ENCODE data around the gene ERCC4. TPM values are rescaled to one million over a fixed set of nuclear protein-coding genes. Genes with fewer than 3 reads are reported as not detected.

The ERCC4 gene
- polyA plus RNA-seq, 1 donor (not counting 4 experiments of a cell fraction or from before 2014, with no cell fraction given), result 5.9 TPM

GRCh38 chr16:13926891-13927290, 6.9 kb downstream of the ERCC4 start:
- Histone ChIP-seq H3K9me1 (ENCODE audit: control insufficient read depth, extremely low read depth, insufficient read depth, low read length) (no peaks in the 10 kb centered on the region), H3K79me2 (ENCODE audit: control insufficient read depth, insufficient read depth, low read length) (no peaks in the 10 kb centered on the region), H4K20me1 (ENCODE audit: control insufficient read depth, extremely low read depth, insufficient read depth, low read length) (no peaks in the 10 kb centered on the region), H3K4me1 (ENCODE audit: control insufficient read depth, extremely low read depth, insufficient read depth, low read length) (no peaks in the 10 kb centered on the region), H3K27ac (ENCODE audit: control insufficient read depth, insufficient read depth, low read length) (no peak overlapping the region), H3K36me3 (ENCODE audit: control insufficient read depth in 2 of 2, extremely low read depth in 1 of 2, insufficient read depth in 2 of 2, low read length in 2 of 2) (peaks cover 5 to 6% of the 10 kb centered on the region in 2 experiments), H3K4me3 (ENCODE audit: control insufficient read depth in 2 of 3, extremely low read depth in 1 of 3, insufficient read depth in 2 of 3, low read depth in 1 of 3, low read length in 3 of 3) (no peak overlapping the region), H2AFZ (ENCODE audit: control insufficient read depth, low read length) (no peak overlapping the region), H3K9ac (ENCODE audit: control insufficient read depth, extremely low read depth, insufficient read depth, low read length) (no peak overlapping the region), H3K4me2 (ENCODE audit: control insufficient read depth, extremely low read depth, insufficient read depth, low read depth, low read length) (no peak overlapping the region), H3K27me3 (ENCODE audit: control insufficient read depth, extremely low read depth, insufficient read depth, low read length) (no peaks in the 10 kb centered on the region), H3K9me3 (ENCODE audit: control insufficient read depth, low read depth, low read length) (no peaks in the 10 kb centered on the region)
- FAIRE-seq (no peak), DNase-seq (ENCODE audit: low read depth, low spot score) (no peak)
- dilution Hi-C loops (cut with MboI; ENCODE audit: extremely low pct_ligation_motif_present, low sequenced_read_pairs), result no loop called here
- no peak for TF ChIP-seq CTCF (optimal IDR thresholded peaks at IDR 0.05 in 1 of 3, IDR thresholded peaks at IDR 0.05 in 1 of 3, conservative IDR thresholded peaks at IDR 0.05 in 1 of 3; ENCODE audit: extremely low read depth in 1 of 3, insufficient read depth in 2 of 3, low read length in 3 of 3)
- no peak for TF ChIP-seq EZH2 (IDR thresholded peaks at IDR 0.05; ENCODE audit: low read length)

- no peaks in the 10 kb centered on the region for H3K79me2 ChIP-seq (ENCODE audit: control insufficient read depth, insufficient read depth, low read length)
- no peak overlapping the region for H3K4me3 ChIP-seq (ENCODE audit: control insufficient read depth in 2 of 3, extremely low read depth in 1 of 3, insufficient read depth in 2 of 3, low read depth in 1 of 3, low read length in 3 of 3)
- no peaks in the 10 kb centered on the region for H3K9me1 ChIP-seq (ENCODE audit: control insufficient read depth, extremely low read depth, insufficient read depth, low read length)
- peaks cover 3 to 6% of the 10 kb centered on the region in 2 experiments for H3K36me3 ChIP-seq (ENCODE audit: control insufficient read depth in 2 of 2, extremely low read depth in 1 of 2, insufficient read depth in 2 of 2, low read length in 2 of 2)
- H3K4me2 ChIP-seq (ENCODE audit: control insufficient read depth, extremely low read depth, insufficient read depth, low read depth, low read length), result no peak overlapping the region
- no peak overlapping the region for H3K27ac ChIP-seq (ENCODE audit: control insufficient read depth, insufficient read depth, low read length)
- no peaks in the 10 kb centered on the region for H3K9me3 ChIP-seq (ENCODE audit: control insufficient read depth, low read depth, low read length)
- no peaks in the 10 kb centered on the region for H4K20me1 ChIP-seq (ENCODE audit: control insufficient read depth, extremely low read depth, insufficient read depth, low read length)
- dilution Hi-C loops (cut with MboI; ENCODE audit: extremely low pct_ligation_motif_present, low sequenced_read_pairs), result no loop called here
- H3K9ac ChIP-seq (ENCODE audit: control insufficient read depth, extremely low read depth, insufficient read depth, low read length), result no peak overlapping the region
- no peaks in the 10 kb centered on the region for H3K4me1 ChIP-seq (ENCODE audit: control insufficient read depth, extremely low read depth, insufficient read depth, low read length)
- no peaks in the 10 kb centered on the region for H3K27me3 ChIP-seq (ENCODE audit: control insufficient read depth, extremely low read depth, insufficient read depth, low read length)
- H2AFZ ChIP-seq (ENCODE audit: control insufficient read depth, low read length), result no peak overlapping the region
- no peak for FAIRE-seq
- no peak for DNase-seq (ENCODE audit: low read depth, low spot score)
- no peak for TF ChIP-seq EZH2 (IDR thresholded peaks at IDR 0.05; ENCODE audit: low read length)
- TF ChIP-seq CTCF (optimal IDR thresholded peaks at IDR 0.05 in 1 of 3, IDR thresholded peaks at IDR 0.05 in 1 of 3, conservative IDR thresholded peaks at IDR 0.05 in 1 of 3; ENCODE audit: extremely low read depth in 1 of 3, insufficient read depth in 2 of 3, low read length in 3 of 3), result no peak
Measured at GRCh38 chr16:13928646-13929045, 8.7 kb downstream of the ERCC4 start.
